NCI-H1105 treated with DMSO at 0.1 percent for 48 hours (cell line): ENCODE data around the gene CELA3A.
A peak's percentile ranks its signal among the peaks of the same experiment; 100 is the strongest.
"Not testable (repeated sequence)": the region's sequence is repeated elsewhere in the genome, so short reads cannot be mapped to it uniquely, and the experiment has no call there.

Source experiments
- DNase-seq: peaks from one replicate; lab custom pipeline; 2025; lab: John Stamatoyannopoulos, UW

CELA3A gene, protein sequence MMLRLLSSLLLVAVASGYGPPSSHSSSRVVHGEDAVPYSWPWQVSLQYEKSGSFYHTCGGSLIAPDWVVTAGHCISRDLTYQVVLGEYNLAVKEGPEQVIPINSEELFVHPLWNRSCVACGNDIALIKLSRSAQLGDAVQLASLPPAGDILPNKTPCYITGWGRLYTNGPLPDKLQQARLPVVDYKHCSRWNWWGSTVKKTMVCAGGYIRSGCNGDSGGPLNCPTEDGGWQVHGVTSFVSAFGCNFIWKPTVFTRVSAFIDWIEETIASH

DNA sequence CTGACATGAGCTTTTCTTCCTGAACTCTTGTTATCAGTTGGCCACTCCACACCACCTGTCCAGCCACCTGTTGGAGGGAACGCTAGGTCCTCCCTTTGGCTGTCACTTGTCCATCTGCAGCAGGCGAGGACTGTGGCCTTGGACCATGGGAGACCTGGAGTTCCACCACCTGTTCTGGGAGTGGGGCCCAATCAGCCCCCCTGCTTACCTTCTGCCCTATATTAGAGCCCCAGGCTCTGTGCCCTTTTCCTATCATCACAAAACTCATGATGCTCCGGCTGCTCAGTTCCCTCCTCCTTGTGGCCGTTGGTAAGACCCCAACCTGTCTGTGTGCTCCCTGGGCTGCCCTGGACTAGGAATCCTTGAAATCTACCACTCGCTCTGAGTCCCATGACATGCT is at the start of gene CELA3A:
Gene CELA3A, plus strand, starts transcription at position 249 of the 400 bp plus-strand sequence. Its CDS starts 18 bp downstream, at position 267.
- no peak for DNase-seq

DNA sequence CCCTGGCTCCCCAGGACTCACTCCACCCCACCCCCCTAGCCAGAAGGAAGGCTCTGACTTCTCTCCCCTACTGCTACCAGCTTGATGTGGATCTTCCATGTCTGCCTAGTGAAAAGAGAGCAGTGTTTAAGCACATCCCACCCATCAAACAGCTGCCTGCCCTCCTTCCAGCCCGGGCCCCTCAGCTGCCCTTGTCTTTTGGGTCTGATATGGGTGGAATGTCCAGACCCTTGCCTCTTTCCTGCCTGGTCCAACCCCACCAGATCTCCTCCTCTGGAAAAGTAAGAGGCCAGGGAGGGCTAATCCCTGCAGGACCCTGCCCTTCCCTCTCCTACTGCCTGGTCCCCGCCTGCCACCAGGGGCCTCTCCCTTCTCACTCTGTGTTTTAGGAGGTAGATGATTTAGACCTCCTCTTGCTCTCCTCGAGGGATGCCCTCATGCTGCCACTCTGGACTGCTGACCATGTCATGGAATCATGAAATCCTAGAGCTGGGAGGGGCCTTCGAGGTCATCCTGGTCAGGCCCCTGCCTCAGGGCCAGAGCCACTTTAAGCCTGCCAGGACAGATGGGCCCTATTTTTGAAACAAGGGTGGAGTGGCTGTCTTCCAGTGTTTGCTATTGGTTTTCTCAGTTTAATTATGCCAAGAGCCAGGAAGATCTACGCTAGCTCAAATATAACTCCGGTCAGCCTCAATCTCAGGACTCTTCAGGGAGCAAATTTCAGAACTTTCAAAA is 48.5 kb upstream of the CELA3A start:
- DNase-seq, result no peak

DNA sequence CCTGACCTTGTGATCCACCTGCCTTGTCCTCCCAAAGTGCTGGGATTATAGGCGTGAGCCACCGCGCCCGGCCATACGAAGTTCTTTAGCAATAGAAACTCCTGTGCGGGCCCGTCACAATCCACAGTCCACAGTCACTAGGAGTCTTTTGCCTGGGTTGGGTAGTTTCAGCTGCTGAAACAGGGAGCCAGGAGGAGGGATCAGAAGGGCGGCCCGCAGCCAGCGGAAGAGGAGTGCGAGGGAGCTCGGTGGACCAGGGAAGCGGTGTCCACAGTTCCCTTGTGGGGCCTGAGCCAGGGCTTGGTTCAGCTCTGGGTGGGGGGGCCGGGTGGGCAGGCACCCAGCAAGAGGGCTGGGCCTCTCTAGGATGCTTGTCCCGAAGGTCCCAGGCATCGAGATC is 46.4 kb upstream of the CELA3A start:
- no peak for DNase-seq

DNA sequence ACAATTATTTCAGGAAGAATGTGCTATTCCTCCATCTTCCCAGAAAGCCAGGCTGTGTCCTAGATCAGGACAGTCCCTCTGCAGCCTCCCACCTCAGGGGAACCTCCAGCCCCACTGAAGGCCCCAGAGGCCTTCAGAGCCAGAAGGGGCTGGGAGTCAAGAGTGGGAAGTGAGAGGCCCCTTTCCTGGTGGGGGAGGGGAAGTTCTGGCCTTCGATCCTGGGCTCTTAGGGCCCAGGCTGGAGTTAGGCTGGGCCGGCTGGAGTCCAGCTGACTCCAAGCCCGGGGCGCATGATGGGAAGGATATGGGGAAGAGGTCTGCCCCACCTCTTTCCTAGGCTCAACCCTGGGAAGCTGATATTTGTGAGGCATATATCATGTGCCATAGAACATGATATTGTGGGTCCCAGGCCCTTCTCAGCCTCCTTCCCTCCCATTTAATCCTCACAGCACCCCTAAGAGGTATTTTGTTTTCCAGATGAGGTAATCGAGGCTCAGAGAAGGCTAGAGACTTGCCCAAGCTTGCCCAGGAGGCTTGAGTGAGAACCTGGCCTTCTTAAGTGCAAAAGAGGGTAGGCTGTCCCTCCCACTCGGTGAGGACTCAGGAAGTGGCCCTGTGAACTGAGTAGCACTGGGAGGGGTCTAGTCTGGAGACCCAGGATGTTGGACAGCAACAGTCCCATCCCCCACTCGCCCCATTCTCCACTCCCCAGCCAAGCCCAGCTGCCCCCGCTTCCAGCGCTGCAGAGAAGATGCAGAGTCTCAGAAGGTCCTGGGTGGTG is 45.8 kb upstream of the CELA3A start:
- no peak for DNase-seq

DNA sequence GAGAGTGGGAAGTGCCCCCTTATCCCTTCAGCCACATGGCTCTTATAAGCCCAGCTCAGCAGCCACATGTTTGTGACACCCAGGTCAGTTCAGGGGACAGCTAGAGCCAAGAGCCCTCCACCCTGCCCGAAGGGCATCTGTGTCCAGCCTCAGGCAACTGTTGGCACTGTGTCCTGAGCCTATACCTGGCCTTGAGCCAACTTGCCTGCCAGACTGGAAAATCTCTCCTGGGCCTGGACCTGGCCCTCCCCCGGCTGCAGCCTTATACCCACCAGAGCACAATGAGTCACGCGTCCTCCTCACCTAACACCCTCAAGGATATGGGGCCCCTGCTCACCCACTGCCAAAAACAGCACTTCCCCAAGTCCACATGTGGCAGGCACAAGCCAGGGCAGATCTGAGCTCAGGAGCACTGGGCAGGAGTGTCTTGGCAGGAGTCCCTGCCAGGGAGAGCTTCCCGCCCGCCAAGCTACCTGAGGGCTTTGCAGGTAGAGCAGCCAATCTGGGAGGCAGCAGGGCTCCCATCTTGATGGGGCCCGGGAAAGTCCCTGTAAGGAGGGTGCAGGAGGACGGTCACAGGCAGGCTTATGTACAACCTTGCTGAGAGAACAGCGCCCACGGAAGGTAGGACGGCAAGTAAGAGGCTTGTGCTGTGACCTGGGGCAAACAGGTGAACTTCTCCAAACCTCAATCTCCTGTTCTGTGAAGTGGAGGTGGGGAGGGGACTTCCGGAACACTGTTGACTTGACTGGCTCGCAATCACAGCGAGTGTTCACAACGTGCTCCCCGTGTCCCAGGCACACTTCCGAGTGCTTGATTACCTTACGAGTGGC is 44.5 kb upstream of the CELA3A start:
- peak; percentile 82 for DNase-seq

DNA sequence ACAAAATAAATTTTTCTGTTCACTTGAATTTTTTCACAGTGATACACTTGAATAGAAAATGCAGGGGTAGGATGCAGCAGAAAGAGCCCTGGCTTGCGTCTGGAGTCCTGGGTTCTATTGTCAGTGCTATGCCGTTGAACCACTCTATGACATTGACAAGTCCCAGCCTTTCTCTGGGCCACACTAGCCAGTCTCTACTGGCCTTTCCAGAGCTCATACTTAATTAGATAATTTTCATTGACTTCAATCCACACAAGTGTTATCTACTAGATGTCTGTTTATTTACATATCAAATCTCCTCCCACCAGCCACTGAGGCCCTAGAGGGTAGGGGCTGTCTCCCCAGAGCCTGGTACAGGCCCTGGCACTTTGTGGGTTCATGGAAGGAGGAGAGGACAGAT is 40.1 kb upstream of the CELA3A start:
- no peak for DNase-seq

DNA sequence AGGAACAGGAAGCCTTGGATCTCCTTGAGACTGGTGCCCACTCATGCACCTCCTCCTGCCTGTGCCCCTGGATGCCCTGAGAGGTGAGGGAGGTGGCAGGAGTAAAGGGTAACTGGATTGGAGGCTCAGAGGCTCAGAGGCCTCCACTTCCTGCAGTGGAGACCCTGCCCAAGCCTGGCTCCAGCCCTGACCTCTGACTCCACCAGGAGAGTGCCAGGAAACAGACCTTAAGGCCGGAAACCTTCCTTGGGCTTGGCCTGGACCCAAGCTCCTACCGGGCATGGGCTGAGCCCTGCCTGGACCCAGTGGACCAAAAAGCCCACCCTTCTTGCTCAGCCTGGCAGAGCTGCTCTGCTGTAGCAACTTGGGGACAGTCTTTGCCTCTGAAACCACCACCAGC is 39.7 kb upstream of the CELA3A start:
- no peak for DNase-seq

DNA sequence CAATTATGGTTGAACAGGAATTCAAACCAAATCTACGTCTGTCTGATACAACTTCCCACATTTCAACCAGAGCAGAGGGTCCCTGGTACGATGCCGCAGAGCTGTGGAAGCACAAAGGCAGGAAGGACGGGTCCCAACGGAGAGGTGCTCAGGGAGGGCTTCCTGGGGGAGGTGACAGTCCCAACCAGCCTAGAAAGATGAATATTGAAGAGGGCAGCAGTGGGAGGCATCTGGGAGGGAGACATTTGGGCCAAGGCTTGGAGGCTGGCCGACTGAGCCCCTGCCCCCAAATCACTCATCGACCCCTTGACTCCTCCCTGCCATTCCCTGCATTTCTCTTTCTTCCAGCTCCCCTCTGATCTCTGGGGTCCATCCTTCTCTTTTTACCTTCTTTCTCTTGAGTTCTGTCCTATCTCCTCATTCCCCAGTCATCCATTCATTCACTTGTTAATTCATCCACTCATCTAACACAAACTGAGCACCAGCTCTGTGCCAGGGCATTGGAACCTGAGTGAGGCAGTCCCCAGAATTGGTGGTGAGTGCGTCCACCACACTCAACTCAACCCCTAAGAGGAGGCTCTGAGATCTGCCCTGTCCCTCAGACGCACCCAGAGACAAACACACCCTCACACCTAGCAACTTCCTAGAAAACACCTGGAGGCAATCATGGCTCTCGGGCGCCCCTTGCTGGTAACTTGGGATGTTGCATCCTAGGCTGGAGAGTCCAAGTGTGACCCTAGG is 37.8 kb upstream of the CELA3A start:
- peak; percentile 61 for DNase-seq

DNA sequence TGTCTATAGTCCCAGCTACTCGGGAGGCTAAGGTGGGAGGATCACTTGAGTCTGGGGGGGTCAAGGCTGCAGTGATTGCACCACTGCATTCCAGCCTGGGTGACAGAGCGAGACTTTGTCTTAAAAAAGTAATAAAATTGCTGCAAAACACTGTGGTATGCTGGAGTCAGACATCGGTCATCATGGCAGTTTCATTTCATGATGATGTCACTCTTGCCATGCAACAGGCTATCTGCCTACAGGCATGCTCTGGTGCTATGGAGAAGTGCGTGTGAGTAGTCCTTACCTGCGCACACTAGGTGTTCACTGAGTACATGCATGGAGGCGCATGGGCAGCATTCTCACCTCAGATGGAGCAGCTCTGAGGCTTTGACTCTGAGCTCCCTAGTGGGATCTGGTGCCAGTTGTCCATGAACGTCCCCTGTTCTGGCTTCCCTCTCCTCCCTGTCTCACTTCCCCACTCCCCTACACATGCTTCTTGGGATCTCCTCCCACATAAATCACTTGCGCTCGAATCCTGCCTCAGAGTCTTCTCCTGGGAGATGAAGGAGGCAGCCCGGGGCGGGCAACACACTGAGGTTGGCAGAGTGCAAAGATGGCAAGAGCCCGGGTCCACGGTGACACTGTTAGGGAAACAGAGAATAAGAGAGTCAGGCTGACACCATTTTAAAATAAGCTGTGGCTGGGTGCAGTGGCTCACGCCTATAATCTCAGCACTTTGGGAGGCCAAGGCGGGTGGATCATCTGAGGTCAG is 35.0 kb upstream of the CELA3A start:
- no peak for DNase-seq

DNA sequence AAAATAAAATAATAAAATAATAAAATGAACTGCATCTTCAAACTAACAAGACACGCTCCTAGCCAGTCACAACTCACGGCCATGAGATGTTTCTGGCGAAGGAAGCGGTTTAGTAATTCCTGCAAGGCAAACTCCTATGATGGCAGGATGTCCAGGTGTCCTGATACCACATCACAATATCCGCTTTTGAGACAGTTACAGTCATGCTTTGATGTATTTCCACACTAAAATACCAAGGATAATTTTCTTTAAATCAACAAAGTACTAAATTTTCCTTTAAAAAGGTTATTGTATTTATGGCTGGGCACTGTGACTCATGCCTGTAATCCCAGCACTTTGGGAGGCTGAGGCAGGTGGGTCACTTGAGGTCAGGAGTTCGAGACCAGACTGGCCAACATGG is 34.2 kb upstream of the CELA3A start:
- not testable (repeated sequence) for DNase-seq

DNA sequence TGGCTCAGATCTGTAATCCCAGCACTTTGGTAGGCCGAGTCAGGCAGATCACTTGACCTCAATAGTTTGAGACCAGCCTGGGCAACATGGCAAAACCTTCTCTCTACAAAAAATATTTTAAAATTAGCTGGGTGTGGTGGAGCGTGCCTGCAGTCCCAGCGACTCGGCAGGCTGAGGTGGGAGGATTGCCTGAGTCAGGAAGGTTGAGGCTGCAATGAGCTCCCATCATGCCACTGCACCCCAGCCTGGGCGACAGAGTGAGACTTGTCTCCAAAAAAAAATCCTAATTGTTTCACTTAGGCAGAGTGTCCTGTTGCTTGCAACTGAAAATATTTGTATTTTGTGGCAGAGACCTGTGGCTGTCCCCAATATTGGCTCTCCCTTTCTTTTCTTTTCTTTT is 32.4 kb upstream of the CELA3A start:
- not testable (repeated sequence) for DNase-seq

DNA sequence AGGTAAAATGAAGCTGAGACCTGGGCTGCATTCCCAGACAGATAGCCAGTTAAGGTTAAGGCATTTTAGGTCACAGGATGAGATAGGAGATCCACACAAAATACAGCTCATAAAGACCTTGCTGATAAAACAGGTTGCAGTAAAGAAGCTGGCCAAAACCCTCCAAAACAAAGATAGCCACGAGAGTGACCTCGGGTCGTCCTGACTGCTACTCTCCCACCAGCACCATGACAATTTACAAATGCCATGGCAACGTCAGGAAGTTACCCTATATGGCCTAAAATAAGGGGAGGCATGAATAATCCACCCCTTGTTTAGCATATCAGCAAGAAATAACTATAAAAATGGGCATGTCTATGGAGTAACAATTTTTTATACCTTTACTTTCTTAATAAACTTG is 30.9 kb upstream of the CELA3A start:
- not testable (repeated sequence) for DNase-seq

DNA sequence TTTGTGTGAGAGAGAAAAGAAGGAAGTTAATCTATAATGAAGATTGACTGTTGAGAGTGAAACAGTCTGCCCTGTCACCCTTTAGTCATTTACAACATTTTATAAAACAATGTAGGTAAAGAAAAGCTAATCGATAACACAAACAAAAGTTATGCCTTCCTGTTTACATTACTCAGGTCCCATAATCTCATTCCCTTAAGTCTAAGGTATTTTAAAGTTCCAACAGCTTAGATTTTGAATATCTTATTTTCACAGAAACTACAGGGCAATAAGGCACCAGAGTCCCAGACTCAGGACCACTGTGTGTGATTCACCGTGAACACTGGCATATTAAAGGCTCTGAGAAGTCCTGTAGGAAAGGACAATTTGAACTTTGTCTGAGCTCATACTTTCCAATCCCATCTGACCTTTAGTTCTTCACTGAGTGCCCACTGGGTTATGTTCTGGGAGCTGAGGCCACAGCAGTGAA is 28.4 kb upstream of the CELA3A start:
- DNase-seq, result not testable (repeated sequence)

DNA sequence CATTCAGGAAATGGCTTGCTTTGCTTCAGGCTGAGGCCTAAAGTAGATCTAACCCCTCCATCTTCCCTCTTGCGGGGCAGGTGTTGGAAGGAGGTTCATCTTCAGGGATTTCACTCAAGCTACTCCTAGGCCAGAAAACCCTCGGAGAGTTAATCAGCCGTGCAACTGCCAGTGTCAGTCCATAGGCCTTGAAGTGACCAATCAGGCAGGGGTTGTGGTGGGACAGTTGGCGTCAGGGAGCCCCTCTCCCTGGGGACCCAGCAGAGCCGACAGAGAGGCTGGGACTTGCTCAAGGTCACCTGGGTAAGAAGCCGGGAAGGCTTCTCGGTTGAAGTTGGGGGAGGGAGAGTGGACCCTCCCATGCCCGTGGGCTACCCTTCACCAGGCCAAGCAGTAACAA is 27.5 kb upstream of the CELA3A start:
- DNase-seq, result not testable (repeated sequence)

DNA sequence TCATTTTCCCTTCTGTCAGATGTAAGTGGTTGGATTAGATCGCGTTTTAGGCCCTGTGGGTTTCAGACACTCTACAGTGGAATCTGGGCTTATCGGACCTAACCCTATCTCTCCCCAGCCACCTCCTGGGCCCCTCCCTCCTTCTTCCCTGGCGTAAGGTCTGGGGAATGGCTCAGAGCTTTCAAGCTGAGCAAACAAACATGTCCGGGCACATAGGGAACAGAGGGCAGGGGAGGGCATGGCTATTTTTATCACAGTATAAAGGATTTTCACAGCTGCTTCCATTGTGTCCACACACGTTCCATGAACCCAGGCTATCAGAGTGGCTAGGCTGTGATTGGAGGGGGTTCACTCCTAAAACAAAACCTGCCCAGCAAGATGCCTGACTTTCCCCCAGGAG is 26.8 kb upstream of the CELA3A start:
- DNase-seq, result not testable (repeated sequence)

DNA sequence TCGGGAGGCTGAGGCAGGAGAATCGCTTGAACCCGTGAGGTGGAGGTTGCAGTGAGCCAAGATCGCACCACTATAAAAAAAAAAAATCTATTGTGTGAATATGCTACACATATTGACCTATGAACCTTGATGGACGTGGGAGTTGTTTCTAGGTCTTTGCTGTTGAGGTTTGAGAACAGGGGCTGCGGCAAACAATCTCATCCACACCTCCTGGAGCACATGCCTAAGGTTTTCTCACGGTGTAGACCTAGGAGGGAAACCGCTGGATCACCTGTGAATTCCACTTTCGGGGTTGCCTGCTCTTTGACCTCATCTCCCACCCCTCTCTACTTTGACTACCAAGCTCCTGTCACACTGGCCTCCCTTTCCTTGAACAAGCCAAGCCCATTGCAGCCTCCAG is 26.2 kb upstream of the CELA3A start:
- not testable (repeated sequence) for DNase-seq

DNA sequence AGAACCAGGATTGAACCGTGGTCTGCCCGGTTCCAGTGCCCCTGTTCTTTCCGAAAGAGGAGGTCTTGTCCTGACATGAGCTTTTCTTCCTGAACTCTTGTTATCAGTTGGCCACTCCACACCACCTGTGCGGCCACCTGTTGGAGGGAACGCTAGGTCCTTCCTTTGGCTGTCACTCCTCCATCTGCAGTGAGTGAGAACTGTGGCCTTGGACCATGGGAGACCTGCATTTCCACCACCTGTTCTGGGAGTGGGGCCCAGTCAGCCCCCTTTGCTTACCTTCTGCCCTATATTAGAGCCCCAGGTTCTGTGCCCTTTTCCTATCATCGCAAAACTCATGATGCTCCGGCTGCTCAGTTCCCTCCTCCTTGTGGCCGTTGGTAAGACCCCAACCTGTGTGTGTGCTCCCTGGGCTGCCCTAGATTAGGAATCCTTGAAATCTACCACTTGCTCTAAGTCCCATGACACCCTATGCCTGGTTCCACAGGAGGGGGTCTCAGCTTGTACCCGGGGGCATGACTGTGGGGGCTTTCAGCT is 24.7 kb upstream of the CELA3A start, which contains the start of gene CELA3B:
Gene CELA3B, plus strand, starts transcription at position 320 of the 537 bp plus-strand sequence. Its CDS starts 18 bp downstream, at position 338.
- DNase-seq, result not testable (repeated sequence)

DNA sequence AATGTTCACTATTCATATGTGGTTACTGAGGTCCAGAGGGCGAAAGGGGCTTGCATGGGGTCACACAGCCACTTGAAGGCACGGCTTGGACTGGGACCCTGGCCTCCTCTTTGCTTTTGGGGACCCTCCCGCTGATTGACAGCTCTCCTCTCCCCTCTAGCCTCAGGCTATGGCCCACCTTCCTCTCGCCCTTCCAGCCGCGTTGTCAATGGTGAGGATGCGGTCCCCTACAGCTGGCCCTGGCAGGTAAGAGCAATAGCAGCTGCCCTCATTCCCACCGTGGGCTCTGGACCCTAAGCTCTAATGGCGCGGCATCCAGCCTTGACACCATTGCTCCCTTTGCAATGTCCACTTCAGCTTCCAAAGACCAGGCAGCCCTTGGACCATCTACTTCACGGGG is 23.2 kb upstream of the CELA3A start:
- DNase-seq, result not testable (repeated sequence)

DNA sequence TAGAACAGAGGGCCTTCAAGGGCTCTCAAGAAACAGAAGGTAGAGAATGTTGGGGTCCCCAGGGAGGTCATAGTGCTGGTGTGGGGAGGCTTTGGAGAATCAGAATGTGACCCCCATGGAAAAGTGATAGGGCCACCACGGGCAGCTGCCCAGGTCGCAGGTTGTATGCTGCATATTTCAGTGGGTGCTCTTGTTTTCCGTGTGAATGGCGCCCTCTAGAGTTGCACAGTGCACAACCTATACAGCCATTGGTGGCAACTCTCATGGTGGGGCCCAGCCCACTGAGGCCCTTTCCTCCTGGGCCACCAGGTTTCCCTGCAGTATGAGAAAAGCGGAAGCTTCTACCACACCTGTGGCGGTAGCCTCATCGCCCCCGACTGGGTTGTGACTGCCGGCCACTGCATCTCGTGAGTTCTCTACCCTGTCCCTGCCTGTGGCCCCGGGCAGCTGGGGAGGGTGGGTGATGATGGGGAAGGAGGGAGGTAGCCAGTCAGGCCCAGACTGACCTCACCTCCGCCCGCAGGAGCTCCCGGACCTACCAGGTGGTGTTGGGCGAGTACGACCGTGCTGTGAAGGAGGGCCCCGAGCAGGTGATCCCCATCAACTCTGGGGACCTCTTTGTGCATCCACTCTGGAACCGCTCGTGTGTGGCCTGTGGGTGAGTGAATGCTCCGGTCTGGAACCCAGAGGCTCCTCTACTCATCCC is 20.8 kb upstream of the CELA3A start:
- not testable (repeated sequence) for DNase-seq
